ENCODE results near the gene PNPLA7. TPM values are rescaled to one million over a fixed set of nuclear protein-coding genes. Genes with fewer than 3 reads are reported as not detected.
"Not testable (repeated sequence)": the region's sequence is repeated elsewhere in the genome, so short reads cannot be mapped to it uniquely, and the experiment has no call there.

PNPLA7 gene
- total and polyA plus RNA-seq, 10 of the 15 experiments (the other 5 are each of a cell fraction or from before 2014, with no cell fraction given), result 0.04 to 0.85 (median 0.19) TPM; not detected in 1

- Histone ChIP-seq H2AFZ (ENCODE audit: control insufficient read depth, low read depth, low read length) (no peak overlapping the region), H3K9me3 (replicated peaks; ENCODE audit: control insufficient read depth, insufficient read depth, low read length) (no peaks in the 10 kb centered on the region), H3K36me3 (ENCODE audit: control insufficient read depth in 2 of 2, insufficient read depth in 2 of 2, low read length in 1 of 2) (peaks cover 8 to 15% of the 10 kb centered on the region in 2 experiments), H3K27ac (ENCODE audit: control insufficient read depth, insufficient read depth) (no peak overlapping the region), H3K27me3 (replicated peaks in 1 of 2; ENCODE audit: control insufficient read depth in 2 of 2, insufficient read depth in 2 of 2, low read length in 1 of 2) (no peaks in the 10 kb centered on the region), H3K4me3 (no peak overlapping the region), H3K79me2 (ENCODE audit: control insufficient read depth, insufficient read depth, low read length) (peaks cover 2% of the 10 kb centered on the region), H4K20me1 (ENCODE audit: control insufficient read depth, insufficient read depth) (no peaks in the 10 kb centered on the region), H3K4me2 (ENCODE audit: control insufficient read depth, insufficient read depth) (no peak overlapping the region), H3K9ac (ENCODE audit: control insufficient read depth, insufficient read depth, low read length) (no peak overlapping the region), H3K4me1 (ENCODE audit: control insufficient read depth, insufficient read depth, low read length) (no peaks in the 10 kb centered on the region)
- POLR2A ChIA-PET, result no interaction called here
- in situ Hi-C loops (cut with MboI) (no loop called here), intact Hi-C loops (cut with micrococcal nuclease; ENCODE audit: unreplicated experiment) (no loop called here)
- no peak for ATAC-seq
- RAD21 ChIA-PET (ENCODE audit: unreplicated experiment), result no interaction called here
- no peak for DNase-seq (ENCODE audit: low read depth, low spot score)
- BruUV-seq (replicated peaks), result no TSS peak
- no peak for FAIRE-seq
- CTCF ChIA-PET, result no interaction called here
- no peak for TF ChIP-seq HDAC6 (IDR thresholded peaks at IDR 0.05; ENCODE audit: unreplicated experiment)
- TF ChIP-seq POLR2A (IDR thresholded peaks at IDR 0.05; ENCODE audit: low read depth, low read length), result peak; percentile 53
- SMC1A ChIA-PET (ENCODE audit: uncharacterized antibody, unreplicated experiment), result no interaction called here
- WGBS (ENCODE audit: insufficient coverage, insufficient replicate concordance, low lambda C conversion rate, missing lambda C conversion rate), result 96% methylated on average over 3 of the region's 3 CpGs
Observed at GRCh38 chr9:137570566-137570965, 20.4 kb upstream of the PNPLA7 start.

GRCh38 chr9:137569609-137570203 is 19.5 kb upstream of the PNPLA7 start:
- in situ Hi-C loops (cut with MboI) (no loop called here), intact Hi-C loops (cut with micrococcal nuclease; ENCODE audit: unreplicated experiment) (no loop called here)
- Histone ChIP-seq H2AFZ (ENCODE audit: control insufficient read depth, low read depth, low read length) (no peak overlapping the region), H3K9me3 (replicated peaks; ENCODE audit: control insufficient read depth, insufficient read depth, low read length) (no peaks in the 10 kb centered on the region), H3K36me3 (ENCODE audit: control insufficient read depth in 2 of 2, insufficient read depth in 2 of 2, low read length in 1 of 2) (peaks cover 8 to 14% of the 10 kb centered on the region in 2 experiments), H3K4me1 (ENCODE audit: control insufficient read depth, insufficient read depth, low read length) (no peaks in the 10 kb centered on the region), H3K4me3 (no peak overlapping the region), H3K79me2 (ENCODE audit: control insufficient read depth, insufficient read depth, low read length) (peaks cover 2% of the 10 kb centered on the region), H3K9ac (ENCODE audit: control insufficient read depth, insufficient read depth, low read length) (no peak overlapping the region), H3K27me3 (replicated peaks in 1 of 2; ENCODE audit: control insufficient read depth in 2 of 2, insufficient read depth in 2 of 2, low read length in 1 of 2) (no peaks in the 10 kb centered on the region), H3K27ac (ENCODE audit: control insufficient read depth, insufficient read depth) (no peak overlapping the region), H4K20me1 (ENCODE audit: control insufficient read depth, insufficient read depth) (no peaks in the 10 kb centered on the region), H3K4me2 (ENCODE audit: control insufficient read depth, insufficient read depth) (no peak overlapping the region)
- ChIA-PET SMC1A (ENCODE audit: uncharacterized antibody, unreplicated experiment) (no interaction called here), CTCF (no interaction called here), POLR2A (no interaction called here), RAD21 (ENCODE audit: unreplicated experiment) (no interaction called here)
- FAIRE-seq, result no peak
- 63% methylated on average over 3 of the region's 5 CpGs for WGBS (ENCODE audit: insufficient coverage, insufficient replicate concordance, low lambda C conversion rate, missing lambda C conversion rate)
- no peak for ATAC-seq
- TF ChIP-seq RFX5 (IDR thresholded peaks at IDR 0.05; ENCODE audit: low read depth, low read length) (no peak), ESRRA (IDR thresholded peaks at IDR 0.05; ENCODE audit: low read length) (no peak), BMI1 (IDR thresholded peaks at IDR 0.05; ENCODE audit: borderline replicate concordance) (no peak), POU2F2 (IDR thresholded peaks at IDR 0.05; ENCODE audit: borderline replicate concordance, low read depth, low read length) (no peak), GABPA (IDR thresholded peaks at IDR 0.05; ENCODE audit: low read depth) (no peak), POLR2AphosphoS2 (IDR thresholded peaks at IDR 0.05; ENCODE audit: low read depth, low read length) (no peak), RELB (IDR thresholded peaks at IDR 0.05; ENCODE audit: low read depth) (no peak), CHD1 (IDR thresholded peaks at IDR 0.05; ENCODE audit: low read depth, low read length) (no peak)
- no peak for DNase-seq (ENCODE audit: low read depth, low spot score)
- BruUV-seq (replicated peaks), result no TSS peak

GRCh38 chr9:137568445-137568844 is 18.2 kb upstream of the PNPLA7 start:
- BruUV-seq (replicated peaks); H3K27me3 ChIP-seq (replicated peaks in 1 of 2; ENCODE audit: control insufficient read depth in 2 of 2, insufficient read depth in 2 of 2, low read length in 1 of 2); H3K4me1 ChIP-seq (ENCODE audit: control insufficient read depth, insufficient read depth, low read length); H4K20me1 ChIP-seq (ENCODE audit: control insufficient read depth, insufficient read depth); H3K9ac ChIP-seq (ENCODE audit: control insufficient read depth, insufficient read depth, low read length); ATAC-seq; RAD21 ChIA-PET (ENCODE audit: unreplicated experiment); in situ Hi-C loops (cut with MboI); H3K27ac ChIP-seq (ENCODE audit: control insufficient read depth, insufficient read depth); H3K4me2 ChIP-seq (ENCODE audit: control insufficient read depth, insufficient read depth); H3K79me2 ChIP-seq (ENCODE audit: control insufficient read depth, insufficient read depth, low read length); intact Hi-C loops (cut with micrococcal nuclease; ENCODE audit: unreplicated experiment); DNase-seq (ENCODE audit: low read depth, low spot score); H3K9me3 ChIP-seq (replicated peaks; ENCODE audit: control insufficient read depth, insufficient read depth, low read length); H2AFZ ChIP-seq (ENCODE audit: control insufficient read depth, low read depth, low read length); POLR2A ChIA-PET; FAIRE-seq; H3K4me3 ChIP-seq; SMC1A ChIA-PET (ENCODE audit: uncharacterized antibody, unreplicated experiment); CTCF ChIA-PET: not testable (repeated sequence)
- 93% methylated on average over 5 of the region's 5 CpGs for WGBS (ENCODE audit: insufficient coverage, insufficient replicate concordance, low lambda C conversion rate, missing lambda C conversion rate)
- peaks cover 2 to 15% of the 10 kb centered on the region in 2 experiments for H3K36me3 ChIP-seq (ENCODE audit: control insufficient read depth in 2 of 2, insufficient read depth in 2 of 2, low read length in 1 of 2)

Measured in GM12878 (cell line).